Measurements from ENCODE around the gene HRAS. TPM values are rescaled to one million over a fixed set of nuclear protein-coding genes. Genes with fewer than 3 reads are reported as not detected.

HRAS gene
- total and polyA plus RNA-seq, 10 of the 15 experiments (the other 5 are each of a cell fraction or from before 2014, with no cell fraction given) = 2.8 to 72.4 (median 31.7) TPM

DNA sequence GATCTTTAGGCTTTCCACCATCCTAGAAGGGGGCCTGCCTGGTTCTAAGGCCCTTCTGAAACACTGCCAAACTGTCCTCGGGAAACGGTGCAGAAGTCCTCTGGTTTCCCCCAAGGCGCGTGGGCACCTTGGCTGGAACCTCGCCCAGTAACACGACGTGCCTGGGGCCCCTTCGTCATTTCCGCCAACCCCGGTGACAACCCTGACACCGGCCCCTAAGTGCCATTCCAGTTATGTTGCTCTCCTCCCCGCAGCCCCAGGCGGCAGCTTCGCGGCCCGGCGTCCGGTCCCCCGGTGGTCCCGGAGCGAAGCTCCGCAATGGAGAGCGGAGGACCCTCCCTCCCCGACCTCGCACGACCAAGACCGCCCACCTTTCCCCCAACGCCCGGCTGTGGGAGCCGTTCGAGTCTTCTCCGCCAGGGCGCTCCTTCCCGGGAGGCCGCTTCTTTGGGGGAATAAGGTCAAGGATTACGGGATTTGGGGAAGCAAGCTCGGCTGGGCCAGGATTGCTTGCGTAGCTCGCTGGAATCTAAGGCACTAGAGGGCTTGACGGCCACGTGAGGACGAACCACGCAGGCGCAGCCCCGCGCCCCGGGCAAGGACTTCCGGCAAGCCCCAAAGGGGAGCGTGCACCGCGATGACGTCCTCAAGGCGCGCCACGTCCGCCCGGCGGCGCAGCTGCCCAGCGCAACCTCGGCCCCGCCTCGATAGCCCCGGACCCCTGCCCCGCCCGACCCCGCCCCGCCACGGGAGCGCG lies 29.0 kb downstream of the HRAS start:
- FAIRE-seq (peak; percentile 83), DNase-seq (ENCODE audit: low read depth, low spot score) (peak; percentile 83), ATAC-seq (peak; percentile 76)
- H3K9ac ChIP-seq (ENCODE audit: control insufficient read depth, insufficient read depth, low read length) = peak overlapping the region; percentile 99
- WGBS (ENCODE audit: insufficient coverage, insufficient replicate concordance, low lambda C conversion rate, missing lambda C conversion rate) = under 1% methylated on average over 70 of the region's 71 CpGs
- intact Hi-C loops (cut with micrococcal nuclease; ENCODE audit: unreplicated experiment) = loop anchor here (1.0 to 2.0 kb wide), 2 partner anchors 30 to 58 kb away; partner anchors contain the start of gene LRRC56
- H3K4me2 ChIP-seq (ENCODE audit: control insufficient read depth, insufficient read depth) = peak overlapping the region; percentile 99
- H3K4me1 ChIP-seq (ENCODE audit: control insufficient read depth, insufficient read depth, low read length) = peaks cover 18% of the 10 kb centered on the region
- in situ Hi-C loops (cut with MboI) = loop anchor here (5.0 kb wide), 1 partner anchor 299 kb away; the partner anchor contains the start of genes BET1L and RIC8A
- H3K36me3 ChIP-seq (ENCODE audit: control insufficient read depth in 2 of 2, insufficient read depth in 2 of 2, low read length in 1 of 2) = peaks cover 3 to 5% of the 10 kb centered on the region in 2 experiments; a peak in 3 of 4 replicates
- POLR2A ChIA-PET = interaction anchor here (0.6 to 2.3 kb wide), 12 partner anchors 30 to 299 kb away, joined by 3 to 14 read pairs (median 4); partner anchors contain the start of genes BET1L, HRAS, PHRF1 and PSMD13
- peak overlapping the region; percentile 100 for H3K27ac ChIP-seq (ENCODE audit: control insufficient read depth, insufficient read depth)
- CTCF ChIA-PET = interaction anchor here (1.4 to 2.3 kb wide), 2 partner anchors 12 to 57 kb away, joined by 7 to 11 read pairs; partner anchors contain the start of gene PTDSS2
- BruUV-seq (replicated peaks) = no TSS peak
- RAD21 ChIA-PET (ENCODE audit: unreplicated experiment) = interaction anchor here (0.7 to 1.0 kb wide), 4 partner anchors 30 to 83 kb away, joined by 3 to 4 read pairs (median 4); partner anchors contain the start of gene ANO9
- peak overlapping the region; percentile 89 for H2AFZ ChIP-seq (ENCODE audit: control insufficient read depth, low read depth, low read length)
- no peaks in the 10 kb centered on the region; the same call in 2 of the 3 replicates for H3K9me3 ChIP-seq (replicated peaks; ENCODE audit: control insufficient read depth, insufficient read depth, low read length)
- SMC1A ChIA-PET (ENCODE audit: uncharacterized antibody, unreplicated experiment) = interaction anchor here (2.8 kb wide), 1 partner anchor 57 kb away, joined by 12 read pairs; the partner anchor contains the start of gene PTDSS2
- peak overlapping the region; percentile 89 for H3K4me3 ChIP-seq
- H3K79me2 ChIP-seq (ENCODE audit: control insufficient read depth, insufficient read depth, low read length) = peaks cover 43% of the 10 kb centered on the region
- H3K27me3 ChIP-seq (replicated peaks in 1 of 2; ENCODE audit: control insufficient read depth in 2 of 2, insufficient read depth in 2 of 2, low read length in 1 of 2) = no peaks in the 10 kb centered on the region
- no peaks in the 10 kb centered on the region for H4K20me1 ChIP-seq (ENCODE audit: control insufficient read depth, insufficient read depth)
- TF ChIP-seq ZNF622 (IDR thresholded peaks at IDR 0.05) (no peak), HDGF (IDR thresholded peaks at IDR 0.05) (no peak), MXI1 (IDR thresholded peaks at IDR 0.05; ENCODE audit: low read depth, low read length) (peak; percentile 61), ETV6 (conservative IDR thresholded peaks at IDR 0.05 in 1 of 2, IDR thresholded peaks at IDR 0.05 in 1 of 2; ENCODE audit: borderline replicate concordance in 1 of 2, low read depth in 1 of 2) (no peak), IRF4 (IDR thresholded peaks at IDR 0.05; ENCODE audit: low read depth, low read length) (0 out of 2 replicates have a peak, but pooled peaks have one; percentile 26), RFX5 (IDR thresholded peaks at IDR 0.05; ENCODE audit: low read depth, low read length) (0 out of 2 replicates have a peak, but pooled peaks have one; percentile 19), NR2C1 (IDR thresholded peaks at IDR 0.05) (peak; percentile 68), TARDBP (IDR thresholded peaks at IDR 0.05; ENCODE audit: borderline replicate concordance) (no peak), NFYA (IDR thresholded peaks at IDR 0.05; ENCODE audit: borderline replicate concordance, low read depth, low read length) (no peak), HSF1 (IDR thresholded peaks at IDR 0.05; ENCODE audit: low read depth, low read length) (no peak), ASH2L (IDR thresholded peaks at IDR 0.05; ENCODE audit: borderline replicate concordance, low read depth) (no peak)
- TF ChIP-seq, protein P1, sequence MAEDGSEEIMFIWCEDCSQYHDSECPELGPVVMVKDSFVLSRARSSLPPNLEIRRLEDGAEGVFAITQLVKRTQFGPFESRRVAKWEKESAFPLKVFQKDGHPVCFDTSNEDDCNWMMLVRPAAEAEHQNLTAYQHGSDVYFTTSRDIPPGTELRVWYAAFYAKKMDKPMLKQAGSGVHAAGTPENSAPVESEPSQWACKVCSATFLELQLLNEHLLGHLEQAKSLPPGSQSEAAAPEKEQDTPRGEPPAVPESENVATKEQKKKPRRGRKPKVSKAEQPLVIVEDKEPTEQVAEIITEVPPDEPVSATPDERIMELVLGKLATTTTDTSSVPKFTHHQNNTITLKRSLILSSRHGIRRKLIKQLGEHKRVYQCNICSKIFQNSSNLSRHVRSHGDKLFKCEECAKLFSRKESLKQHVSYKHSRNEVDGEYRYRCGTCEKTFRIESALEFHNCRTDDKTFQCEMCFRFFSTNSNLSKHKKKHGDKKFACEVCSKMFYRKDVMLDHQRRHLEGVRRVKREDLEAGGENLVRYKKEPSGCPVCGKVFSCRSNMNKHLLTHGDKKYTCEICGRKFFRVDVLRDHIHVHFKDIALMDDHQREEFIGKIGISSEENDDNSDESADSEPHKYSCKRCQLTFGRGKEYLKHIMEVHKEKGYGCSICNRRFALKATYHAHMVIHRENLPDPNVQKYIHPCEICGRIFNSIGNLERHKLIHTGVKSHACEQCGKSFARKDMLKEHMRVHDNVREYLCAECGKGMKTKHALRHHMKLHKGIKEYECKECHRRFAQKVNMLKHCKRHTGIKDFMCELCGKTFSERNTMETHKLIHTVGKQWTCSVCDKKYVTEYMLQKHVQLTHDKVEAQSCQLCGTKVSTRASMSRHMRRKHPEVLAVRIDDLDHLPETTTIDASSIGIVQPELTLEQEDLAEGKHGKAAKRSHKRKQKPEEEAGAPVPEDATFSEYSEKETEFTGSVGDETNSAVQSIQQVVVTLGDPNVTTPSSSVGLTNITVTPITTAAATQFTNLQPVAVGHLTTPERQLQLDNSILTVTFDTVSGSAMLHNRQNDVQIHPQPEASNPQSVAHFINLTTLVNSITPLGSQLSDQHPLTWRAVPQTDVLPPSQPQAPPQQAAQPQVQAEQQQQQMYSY (CRISPR knock-in tag; IDR thresholded peaks at IDR 0.05) = no peak
- TF ChIP-seq, protein P2, sequence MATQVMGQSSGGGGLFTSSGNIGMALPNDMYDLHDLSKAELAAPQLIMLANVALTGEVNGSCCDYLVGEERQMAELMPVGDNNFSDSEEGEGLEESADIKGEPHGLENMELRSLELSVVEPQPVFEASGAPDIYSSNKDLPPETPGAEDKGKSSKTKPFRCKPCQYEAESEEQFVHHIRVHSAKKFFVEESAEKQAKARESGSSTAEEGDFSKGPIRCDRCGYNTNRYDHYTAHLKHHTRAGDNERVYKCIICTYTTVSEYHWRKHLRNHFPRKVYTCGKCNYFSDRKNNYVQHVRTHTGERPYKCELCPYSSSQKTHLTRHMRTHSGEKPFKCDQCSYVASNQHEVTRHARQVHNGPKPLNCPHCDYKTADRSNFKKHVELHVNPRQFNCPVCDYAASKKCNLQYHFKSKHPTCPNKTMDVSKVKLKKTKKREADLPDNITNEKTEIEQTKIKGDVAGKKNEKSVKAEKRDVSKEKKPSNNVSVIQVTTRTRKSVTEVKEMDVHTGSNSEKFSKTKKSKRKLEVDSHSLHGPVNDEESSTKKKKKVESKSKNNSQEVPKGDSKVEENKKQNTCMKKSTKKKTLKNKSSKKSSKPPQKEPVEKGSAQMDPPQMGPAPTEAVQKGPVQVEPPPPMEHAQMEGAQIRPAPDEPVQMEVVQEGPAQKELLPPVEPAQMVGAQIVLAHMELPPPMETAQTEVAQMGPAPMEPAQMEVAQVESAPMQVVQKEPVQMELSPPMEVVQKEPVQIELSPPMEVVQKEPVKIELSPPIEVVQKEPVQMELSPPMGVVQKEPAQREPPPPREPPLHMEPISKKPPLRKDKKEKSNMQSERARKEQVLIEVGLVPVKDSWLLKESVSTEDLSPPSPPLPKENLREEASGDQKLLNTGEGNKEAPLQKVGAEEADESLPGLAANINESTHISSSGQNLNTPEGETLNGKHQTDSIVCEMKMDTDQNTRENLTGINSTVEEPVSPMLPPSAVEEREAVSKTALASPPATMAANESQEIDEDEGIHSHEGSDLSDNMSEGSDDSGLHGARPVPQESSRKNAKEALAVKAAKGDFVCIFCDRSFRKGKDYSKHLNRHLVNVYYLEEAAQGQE (IDR thresholded peaks at IDR 0.05; ENCODE audit: low read depth, low read length) = no peak
